SKM-1 treated with dmso at 0.1 percent for 144 hours (cell line): Measurements from ENCODE around the gene SDHAF1.
"Not testable (repeated sequence)": the region's sequence is repeated elsewhere in the genome, so short reads cannot be mapped to it uniquely, and the experiment has no call there.

Experiments used
- DNase-seq: peaks from one replicate; lab custom pipeline; 2025; ENCODE audit not compliant: unreplicated experiment; lab: John Stamatoyannopoulos, UW

The SDHAF1 gene, protein sequence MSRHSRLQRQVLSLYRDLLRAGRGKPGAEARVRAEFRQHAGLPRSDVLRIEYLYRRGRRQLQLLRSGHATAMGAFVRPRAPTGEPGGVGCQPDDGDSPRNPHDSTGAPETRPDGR

DNA sequence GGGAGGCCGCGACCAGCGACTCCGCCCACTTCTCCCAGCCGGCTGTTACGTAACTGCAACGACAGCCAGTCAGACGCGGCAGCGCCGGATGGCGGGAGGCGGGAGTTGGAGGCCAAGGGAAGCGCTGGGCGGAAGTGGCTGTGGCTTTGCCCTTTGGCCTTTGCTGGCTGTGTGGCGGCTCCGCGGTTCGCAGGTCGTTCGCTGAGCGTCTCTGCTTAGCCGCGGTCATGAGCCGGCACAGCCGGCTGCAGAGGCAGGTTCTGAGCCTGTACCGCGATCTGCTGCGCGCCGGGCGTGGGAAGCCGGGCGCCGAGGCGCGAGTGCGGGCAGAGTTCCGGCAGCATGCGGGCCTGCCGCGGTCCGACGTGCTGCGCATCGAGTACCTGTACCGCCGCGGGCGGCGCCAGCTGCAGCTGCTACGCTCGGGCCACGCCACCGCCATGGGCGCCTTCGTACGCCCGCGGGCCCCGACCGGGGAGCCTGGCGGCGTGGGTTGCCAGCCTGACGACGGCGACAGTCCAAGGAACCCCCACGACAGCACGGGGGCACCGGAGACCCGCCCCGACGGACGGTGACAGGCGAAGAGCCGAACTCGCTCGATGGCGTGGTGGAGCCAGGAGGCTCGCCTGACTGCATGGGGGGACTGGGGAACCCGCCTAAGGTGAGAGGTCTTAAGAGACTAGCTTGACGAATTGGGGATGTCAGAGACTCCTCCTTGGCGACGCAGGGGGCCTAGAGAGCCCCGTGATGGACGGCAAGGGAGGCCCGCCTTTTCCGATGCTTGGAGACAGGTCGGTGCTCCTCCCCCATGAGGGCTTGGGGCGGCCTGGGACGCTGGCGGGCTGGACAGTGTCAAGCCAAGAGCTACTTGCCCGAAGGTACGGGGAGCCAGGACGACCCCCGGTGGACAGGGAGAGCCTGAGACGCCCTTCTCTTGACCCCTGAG, at the start of gene SDHAF1:
SDHAF1 (plus strand) TSS at position 141 of the 946 bp plus-strand sequence; CDS start at position 228, 87 bp downstream.
- peak; percentile 95 for DNase-seq

DNA sequence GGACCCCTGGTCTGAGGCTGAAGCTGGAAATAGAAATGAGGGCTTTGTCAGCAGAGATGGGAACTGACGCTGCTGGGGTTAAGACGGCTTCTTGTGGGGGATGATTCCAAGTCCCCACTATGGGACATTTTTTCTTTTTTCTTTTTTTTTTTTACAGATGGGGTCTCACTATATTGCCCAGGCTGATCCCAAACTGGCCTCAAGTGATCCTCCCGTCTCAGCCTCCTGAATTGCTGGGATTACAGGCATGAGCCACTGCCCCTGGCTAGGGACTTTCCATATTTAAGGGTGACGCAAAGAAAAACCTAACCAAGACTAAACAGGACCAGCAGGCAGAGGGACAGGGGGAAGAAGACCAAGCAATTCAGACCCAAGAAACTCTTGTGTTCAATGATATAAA, 48.8 kb upstream of the SDHAF1 start:
- no peak for DNase-seq

DNA sequence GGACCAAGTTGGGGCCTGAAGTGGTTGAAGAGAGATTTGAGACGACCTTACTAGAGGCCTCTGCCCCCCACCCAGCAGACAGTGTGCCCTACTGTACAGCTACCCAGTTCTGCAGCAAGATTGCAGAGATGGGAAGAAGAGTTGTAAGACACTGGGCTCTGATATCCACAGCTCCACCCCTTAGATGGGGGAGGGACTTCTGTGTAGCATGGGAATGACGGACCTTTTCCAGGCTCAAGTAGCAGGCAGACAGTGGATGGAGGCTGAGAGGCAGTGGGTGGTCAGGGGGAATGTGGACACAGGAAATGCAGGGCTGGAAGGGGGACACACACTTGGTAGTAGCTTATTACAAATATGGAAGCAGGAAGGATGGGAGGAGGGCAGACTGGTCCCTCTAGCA, 45.9 kb upstream of the SDHAF1 start:
- DNase-seq, result no peak

DNA sequence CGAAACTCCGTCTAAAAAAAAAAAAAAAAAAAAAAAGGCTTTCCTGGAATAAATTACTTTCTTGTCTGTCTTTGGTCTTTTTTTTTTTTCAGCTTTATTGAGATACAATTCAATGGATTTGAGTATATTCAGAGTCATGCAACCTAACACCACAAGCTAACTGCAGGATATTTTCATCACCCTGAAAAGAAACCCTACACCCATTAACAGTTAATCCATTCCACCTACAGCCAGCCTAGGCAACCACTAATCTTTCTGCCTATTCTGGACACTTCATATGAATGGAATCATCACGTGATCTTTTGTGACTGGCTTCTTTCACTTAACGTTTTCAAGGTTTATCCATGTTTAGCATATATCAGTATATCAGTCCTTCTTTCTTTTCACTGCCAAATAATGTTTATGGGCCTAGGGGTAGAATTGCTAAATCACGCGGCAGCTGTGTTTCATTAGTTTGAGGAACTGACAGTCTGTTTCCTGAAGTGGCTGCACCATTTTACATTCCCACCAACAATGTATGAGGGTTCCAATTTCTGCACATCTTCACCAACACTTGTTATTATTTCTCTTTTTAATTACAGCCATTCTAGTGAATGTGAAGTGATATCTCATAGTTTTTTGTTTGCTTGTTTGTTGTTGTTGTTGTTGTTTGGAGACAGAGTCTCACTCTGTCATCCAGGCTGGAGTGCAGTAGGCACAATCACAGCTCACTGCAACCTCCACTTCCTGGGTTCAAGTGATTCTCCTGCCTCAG, 38.9 kb upstream of the SDHAF1 start:
- no peak for DNase-seq

DNA sequence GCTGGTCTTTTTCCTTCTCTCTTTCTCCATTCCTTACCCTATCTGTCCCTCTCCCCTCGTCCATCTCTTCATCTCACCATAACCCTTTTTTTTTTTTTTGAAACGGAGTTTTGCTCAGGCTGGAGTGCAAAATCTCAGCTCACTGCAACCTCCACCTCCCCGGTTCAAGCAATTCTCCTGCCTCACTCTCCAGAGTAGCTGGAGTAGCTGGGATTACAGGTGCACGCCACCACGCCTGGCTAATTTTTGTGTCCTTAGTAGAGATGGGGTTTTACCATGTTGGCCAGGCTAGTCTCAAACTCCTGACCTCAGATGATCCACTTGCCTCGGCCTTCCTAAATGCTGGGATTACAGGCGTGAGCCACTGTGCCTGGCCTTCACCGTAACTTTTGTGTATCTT, 37.6 kb upstream of the SDHAF1 start:
- not testable (repeated sequence) for DNase-seq

- no peak for DNase-seq
These were observed 36.3 kb upstream of the SDHAF1 start for GRCh38 chr19:35958660-35959039.

GRCh38 chr19:35959040-35959967, 35.7 kb upstream of the SDHAF1 start:
- DNase-seq, result no peak

- DNase-seq, result no peak
These were observed 35.0 kb upstream of the SDHAF1 start for GRCh38 chr19:35959968-35960320.

DNA sequence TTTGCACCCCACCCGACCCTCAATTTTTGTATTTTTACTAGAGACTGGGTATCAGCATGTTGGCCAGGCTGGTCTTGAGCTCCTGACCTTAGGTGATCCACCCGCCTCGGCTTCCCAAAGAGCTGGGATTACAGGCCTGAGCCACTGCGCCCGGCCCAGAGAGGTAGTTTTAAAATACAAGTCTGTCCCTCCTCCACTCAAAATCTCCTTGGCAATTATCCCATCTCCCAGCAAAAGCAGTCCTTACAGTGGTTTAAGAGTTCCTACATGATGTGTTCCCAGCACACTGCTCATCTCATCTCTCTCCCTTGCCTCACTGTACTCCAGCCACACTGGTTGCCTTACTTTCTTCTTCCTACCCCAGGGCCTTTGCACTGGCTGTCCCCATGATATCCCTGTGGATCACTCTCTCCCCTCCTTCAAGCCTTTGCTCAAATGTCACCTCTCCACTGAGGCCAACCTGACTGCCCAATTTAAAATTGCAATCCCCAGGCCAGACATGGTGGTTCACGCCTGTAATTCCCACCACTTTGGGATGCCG, 34.5 kb upstream of the SDHAF1 start:
- no peak for DNase-seq

GRCh38 chr19:35963514-35963913, 31.5 kb upstream of the SDHAF1 start:
- DNase-seq, result no peak

GRCh38 chr19:35966771-35967170, 28.2 kb upstream of the SDHAF1 start:
- no peak for DNase-seq

- no peak for DNase-seq
These were observed 21.5 kb upstream of the SDHAF1 start for GRCh38 chr19:35973487-35973886.

DNA sequence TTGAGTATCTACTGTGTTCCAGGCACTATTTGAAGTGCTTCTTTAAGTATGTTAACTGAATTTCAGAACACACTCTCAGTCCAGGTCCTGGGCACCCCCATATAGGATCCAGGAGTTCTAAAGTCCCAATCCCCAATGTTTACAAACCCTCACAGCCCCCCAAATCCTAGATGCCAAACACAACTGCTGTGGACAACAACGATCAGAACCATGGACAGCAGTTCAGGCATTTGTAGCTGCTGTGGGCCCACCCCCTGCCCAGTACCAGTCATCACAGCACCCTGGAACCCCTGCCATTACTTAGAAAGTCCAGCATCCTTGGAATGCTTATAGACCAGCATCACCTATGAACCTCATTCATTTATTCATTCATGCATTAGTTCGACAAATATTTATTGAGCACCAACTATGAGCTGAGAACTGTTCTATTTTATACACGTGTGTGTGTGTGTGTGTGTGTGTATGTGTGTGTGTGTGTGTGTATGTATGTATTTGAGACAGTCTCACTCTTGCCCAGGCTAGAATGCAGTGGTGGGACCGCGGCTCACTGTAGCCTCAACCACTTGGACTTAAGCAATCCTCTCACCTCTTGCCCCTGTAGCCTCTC, 19.3 kb upstream of the SDHAF1 start:
- no peak for DNase-seq

- no peak for DNase-seq
These were observed 17.4 kb upstream of the SDHAF1 start for GRCh38 chr19:35977446-35978222.

DNA sequence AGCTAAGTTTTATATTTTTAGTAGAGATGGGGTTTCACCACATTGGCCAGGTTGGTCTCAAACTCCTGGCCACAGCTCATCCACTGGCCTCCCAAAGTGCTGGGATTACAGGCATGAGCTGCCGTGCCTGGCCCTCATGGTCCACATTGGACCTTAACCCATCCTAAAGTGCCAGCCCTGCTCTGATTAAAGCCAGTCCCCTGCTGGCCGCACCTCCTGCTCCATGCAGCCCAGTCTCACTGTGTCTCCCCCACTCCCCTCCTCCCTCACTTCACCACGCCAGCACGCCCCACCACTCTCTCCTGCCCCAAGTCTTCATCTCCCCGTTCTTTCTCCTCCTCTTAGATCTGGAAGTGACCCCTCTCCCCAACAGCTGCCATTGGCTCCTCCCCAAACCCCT, 16.7 kb upstream of the SDHAF1 start:
- no peak for DNase-seq

- DNase-seq, result no peak
These were observed 16.1 kb upstream of the SDHAF1 start for GRCh38 chr19:35978832-35979365.

DNA sequence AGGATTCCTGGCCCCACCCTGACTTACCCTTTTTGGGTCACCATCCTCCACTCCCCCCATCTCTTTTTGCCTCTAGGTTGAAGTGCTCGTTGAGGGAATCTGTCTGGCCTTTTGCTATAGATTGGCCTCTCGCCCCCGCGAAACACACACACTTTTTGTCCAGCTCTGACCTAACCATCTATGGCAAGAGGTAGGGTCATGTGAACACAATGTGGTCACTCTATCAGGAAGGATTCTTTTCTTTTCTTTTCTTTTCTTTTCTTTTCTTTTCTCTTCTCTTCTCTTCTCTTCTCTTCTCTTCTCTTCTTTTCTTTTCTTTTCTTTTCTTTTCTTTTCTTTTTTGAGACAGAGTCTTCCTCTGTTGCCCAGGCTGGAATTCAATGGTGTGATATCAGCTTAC, 14.0 kb upstream of the SDHAF1 start:
- DNase-seq, result not testable (repeated sequence)

DNA sequence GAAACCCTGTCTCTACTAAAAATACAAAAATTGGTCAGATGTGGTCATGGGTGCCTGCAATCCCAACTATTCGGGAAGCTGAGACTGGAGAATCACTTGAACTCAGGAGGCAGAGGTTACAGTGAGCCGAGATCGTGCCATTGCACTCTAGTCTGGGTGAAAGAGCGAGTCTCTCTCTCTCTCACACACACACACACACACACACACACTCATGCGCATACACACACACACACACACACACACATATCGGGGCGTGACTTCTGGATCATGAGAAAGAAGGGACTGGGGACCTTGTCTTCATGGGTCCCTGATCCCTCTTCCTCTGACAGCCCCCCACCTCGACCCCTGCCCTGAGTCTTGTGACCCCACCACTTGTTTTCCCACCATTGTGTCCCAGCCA, 11.8 kb upstream of the SDHAF1 start:
- no peak for DNase-seq

DNA sequence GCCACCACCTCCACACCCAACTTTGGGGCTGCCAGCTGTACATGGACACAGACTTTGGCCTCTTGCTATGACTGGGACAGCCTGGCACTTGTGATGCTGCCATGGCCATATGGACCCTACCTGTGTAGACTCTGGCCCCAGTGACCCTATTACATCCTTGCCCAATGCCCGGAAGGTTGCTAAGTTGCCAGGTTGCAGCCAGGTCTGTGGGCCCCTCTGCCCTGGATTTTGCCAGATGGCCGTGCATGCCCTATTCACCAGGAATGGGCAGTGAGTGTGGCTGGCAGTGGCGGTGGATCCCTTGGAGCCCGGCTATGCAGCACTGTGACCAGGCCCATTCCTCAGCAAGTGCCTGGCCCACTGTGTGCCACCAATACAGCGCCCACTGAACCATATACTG, 8.9 kb upstream of the SDHAF1 start:
- DNase-seq, result no peak
